Gastrocnemius medialis (tissue), 4 donors: Measurements from ENCODE around the gene PIAS4. TPM values are rescaled to one million over a fixed set of nuclear protein-coding genes. Genes with fewer than 3 reads are reported as not detected.

ENCODE experiments used
- ATAC-seq, 2 donors: fragments of 150-250 bp; one replicate each; pipeline ENCODE4 v1.9.1; 2016
- DNase-seq, 2 donors: peaks; one replicate each; pipeline ENCODE4 v3.0.0-alpha.2; 2019
- H3K27ac ChIP-seq, 4 donors: fragments of 200-600 bp; sonication (generic); 1 replicate in 1 of 4; 2 replicates in 3 of 4; pipeline ENCODE4 v1.5.1; 2016 to 2018; ENCODE audit warnings: mild to moderate bottlenecking in 2 of 4, moderate library complexity in 1 of 4
- H3K27me3 ChIP-seq, 3 donors: fragments of 200-600 bp; sonication (generic) in 2 of 3; 1 replicate in 1 of 3; 2 replicates in 2 of 3; pipeline versions ENCODE4 v1.5.1 to v1.6.0; 2016 to 2019; ENCODE audit warnings: mild to moderate bottlenecking in 1 of 3, moderate library complexity in 1 of 3
- H3K36me3 ChIP-seq, 2 donors: fragments of 200-600 bp; sonication (generic) in 1 of 2; one replicate each; pipeline ENCODE4 v1.5.1; 2017 to 2018
- H3K4me1 ChIP-seq, 2 donors: fragments of 200-600 bp; sonication (generic) in 1 of 2; one replicate each; pipeline ENCODE4 v1.5.1; 2016 to 2017; ENCODE audit warnings: mild to moderate bottlenecking in 2 of 2
- H3K4me3 ChIP-seq, 4 donors: fragments of 200-600 bp; sonication (generic) in 3 of 4; 1 replicate in 1 of 4; 2 replicates in 3 of 4; pipeline ENCODE4 v1.5.1; 2016 to 2019; ENCODE audit warnings: mild to moderate bottlenecking in 2 of 4
- H3K9me3 ChIP-seq, 3 donors: fragments of 200-600 bp; sonication (generic) in 2 of 3; 1 replicate in 1 of 3; 2 replicates in 2 of 3; pipeline ENCODE4 v1.5.1; 2016 to 2019
- POLR2A ChIP-seq, 2 donors: fragments of 450-650 bp; IDR thresholded peaks; one replicate each; pipeline ENCODE4 v1.6.1; 2017; ENCODE audit warnings: antibody characterized with exemption in 2 of 2, mild to moderate bottlenecking in 2 of 2, moderate library complexity in 2 of 2
- in situ Hi-C, 4 donors: fragments of 200-750 bp; cut with MboI; loops; one replicate each; pipeline versions ENCODE4 v1.15.0 to v1.8.0; 2017; ENCODE audit warnings: low sequenced_read_pairs in 4 of 4
- intact Hi-C: fragments of 100-400 bp; cut with DNase I; formaldehyde crosslinking; loops from one replicate; pipeline ENCODE4 v1.15.1; 2023; ENCODE audit warnings: low total_unique reads
- total RNA-seq, 4 donors: library from RNA; depleted of rRNA; stranded (reverse); fragments of >200 nt; gene quantifications; one replicate each; pipeline versions ENCODE4 v1.1.0 to v1.2.3, GENCODE V29; 2016
- TF ChIP-seq, protein P1 (sequence below), 5 experiments: fragments of 450-650 bp in 3 of 5; fragments of 200-600 bp in 2 of 5; sonication (generic) in 2 of 5; IDR thresholded peaks in 4 of 5; conservative IDR thresholded peaks in 1 of 5; 1 replicate in 4 of 5; 2 replicates in 1 of 5; pipeline ENCODE4 v1.5.1; 2016 to 2019; ENCODE audit warnings: antibody characterized with exemption in 5 of 5, mild to moderate bottlenecking in 3 of 5, moderate library complexity in 3 of 5

Gene PIAS4
- total RNA-seq, 4 donors from 2014 or later: 15.5 to 20.0 (median 17.5) TPM

DNA sequence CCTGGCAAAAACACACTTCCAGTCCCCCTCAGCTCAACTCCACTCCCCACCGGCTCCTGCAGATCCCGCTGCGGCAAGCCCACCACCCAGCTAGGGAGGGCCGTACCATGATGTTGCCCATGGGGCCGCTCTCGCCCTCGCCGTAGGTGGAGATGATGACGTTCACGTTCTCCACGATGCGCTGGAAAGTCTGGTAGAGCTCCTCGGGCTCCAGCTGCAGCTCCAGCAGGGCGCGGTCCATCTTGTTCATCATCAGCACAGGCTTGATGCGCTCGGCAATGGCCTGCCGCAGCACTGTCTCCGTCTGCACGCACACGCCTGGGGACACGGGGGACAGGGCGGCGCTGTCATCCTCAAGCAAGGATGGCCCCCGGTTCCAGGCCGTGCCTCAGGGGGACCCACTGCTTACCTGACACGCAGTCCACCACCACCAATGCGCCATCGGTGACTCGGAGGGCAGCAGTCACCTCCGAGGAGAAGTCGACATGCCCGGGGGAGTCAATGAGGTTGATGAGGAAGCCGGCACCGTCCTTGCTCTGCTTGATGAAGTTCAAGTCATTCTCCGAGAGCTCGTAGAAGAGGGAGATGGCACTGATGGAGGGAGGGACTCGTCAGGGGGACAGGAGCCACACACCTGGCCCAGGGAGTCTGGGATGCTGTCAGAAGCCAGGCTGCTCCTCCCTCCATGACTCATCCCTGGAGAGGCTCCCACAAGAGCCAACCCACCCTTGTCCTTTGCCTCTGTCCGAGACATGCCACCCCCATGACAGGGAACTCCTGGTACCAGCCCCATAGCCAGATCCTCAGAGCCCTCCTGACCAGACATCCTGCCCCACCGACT lies 24.6 kb upstream of the PIAS4 start:
- ATAC-seq (peak in 1 of 2 donors; percentile 42), DNase-seq (peak in 1 of 2 donors; percentile 84)
- in situ Hi-C loops: loop anchor here in 1 of 4 donors (10.0 kb wide), 1 partner anchor 82 kb away; the partner anchor contains the start of gene ZBTB7A
- Histone ChIP-seq H3K27me3 (no peaks in the 10 kb centered on the region), H3K27ac (peak overlapping the region; percentile 89 to 100 (median 92)), H3K4me3 (peak overlapping the region in 2 of 4 donors; percentile 79 to 80), H3K36me3 (peaks cover 0 to 64% of the 10 kb centered on the region in 2 donors), H3K9me3 (no peaks in the 10 kb centered on the region), H3K4me1 (peaks cover 39% of the 10 kb centered on the region in 2 donors)
- TF ChIP-seq, protein P1, sequence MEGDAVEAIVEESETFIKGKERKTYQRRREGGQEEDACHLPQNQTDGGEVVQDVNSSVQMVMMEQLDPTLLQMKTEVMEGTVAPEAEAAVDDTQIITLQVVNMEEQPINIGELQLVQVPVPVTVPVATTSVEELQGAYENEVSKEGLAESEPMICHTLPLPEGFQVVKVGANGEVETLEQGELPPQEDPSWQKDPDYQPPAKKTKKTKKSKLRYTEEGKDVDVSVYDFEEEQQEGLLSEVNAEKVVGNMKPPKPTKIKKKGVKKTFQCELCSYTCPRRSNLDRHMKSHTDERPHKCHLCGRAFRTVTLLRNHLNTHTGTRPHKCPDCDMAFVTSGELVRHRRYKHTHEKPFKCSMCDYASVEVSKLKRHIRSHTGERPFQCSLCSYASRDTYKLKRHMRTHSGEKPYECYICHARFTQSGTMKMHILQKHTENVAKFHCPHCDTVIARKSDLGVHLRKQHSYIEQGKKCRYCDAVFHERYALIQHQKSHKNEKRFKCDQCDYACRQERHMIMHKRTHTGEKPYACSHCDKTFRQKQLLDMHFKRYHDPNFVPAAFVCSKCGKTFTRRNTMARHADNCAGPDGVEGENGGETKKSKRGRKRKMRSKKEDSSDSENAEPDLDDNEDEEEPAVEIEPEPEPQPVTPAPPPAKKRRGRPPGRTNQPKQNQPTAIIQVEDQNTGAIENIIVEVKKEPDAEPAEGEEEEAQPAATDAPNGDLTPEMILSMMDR (IDR thresholded peaks at IDR 0.05 in 4 of 5, conservative IDR thresholded peaks at IDR 0.05 in 1 of 5): no peak
- TF ChIP-seq POLR2A (IDR thresholded peaks at IDR 0.05): peak in 1 of 2 donors; percentile 6
- intact Hi-C loops: loop anchor here (2.0 to 10.0 kb wide), 2 partner anchors 28 to 362 kb away; partner anchors contain the start of gene MPND

DNA sequence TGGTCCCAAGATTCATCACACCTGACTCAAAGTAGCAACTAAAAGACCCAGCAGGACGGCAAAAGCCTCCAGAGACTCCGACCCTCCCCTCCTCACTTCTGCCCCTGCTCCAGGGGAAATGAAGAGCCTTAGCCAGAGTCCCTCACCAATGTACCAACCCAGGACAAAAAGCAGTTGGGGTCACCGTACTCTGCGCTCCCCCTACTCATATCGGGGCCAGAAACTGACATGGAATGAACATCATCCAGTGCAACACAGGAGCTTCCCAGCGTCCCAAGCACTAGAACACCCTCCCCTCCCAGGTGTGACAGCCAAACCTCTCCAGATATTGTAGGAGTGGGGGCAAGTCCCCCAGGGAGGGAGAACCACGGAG lies 24.0 kb upstream of the PIAS4 start:
- DNase-seq: no peak
- H3K9me3 ChIP-seq: no peaks in the 10 kb centered on the region
- H3K27me3 ChIP-seq: no peaks in the 10 kb centered on the region
- H3K4me1 ChIP-seq: peaks cover 39 to 44% of the 10 kb centered on the region in 2 donors
- TF ChIP-seq, protein P1 (IDR thresholded peaks at IDR 0.05 in 4 of 5, conservative IDR thresholded peaks at IDR 0.05 in 1 of 5): no peak
- no peak for TF ChIP-seq POLR2A (IDR thresholded peaks at IDR 0.05)
- in situ Hi-C loops: loop anchor here in 1 of 4 donors (10.0 kb wide), 1 partner anchor 81 kb away; the partner anchor contains the start of gene ZBTB7A
- intact Hi-C loops: loop anchor here (2.0 to 10.0 kb wide), 2 partner anchors 29 to 361 kb away; partner anchors contain the start of gene MPND
- H3K4me3 ChIP-seq: peak overlapping the region; percentile 79 to 99 (median 80)
- H3K27ac ChIP-seq: peak overlapping the region; percentile 89 to 100 (median 92)
- peaks cover 0 to 58% of the 10 kb centered on the region in 2 donors for H3K36me3 ChIP-seq
- no peak for ATAC-seq

DNA sequence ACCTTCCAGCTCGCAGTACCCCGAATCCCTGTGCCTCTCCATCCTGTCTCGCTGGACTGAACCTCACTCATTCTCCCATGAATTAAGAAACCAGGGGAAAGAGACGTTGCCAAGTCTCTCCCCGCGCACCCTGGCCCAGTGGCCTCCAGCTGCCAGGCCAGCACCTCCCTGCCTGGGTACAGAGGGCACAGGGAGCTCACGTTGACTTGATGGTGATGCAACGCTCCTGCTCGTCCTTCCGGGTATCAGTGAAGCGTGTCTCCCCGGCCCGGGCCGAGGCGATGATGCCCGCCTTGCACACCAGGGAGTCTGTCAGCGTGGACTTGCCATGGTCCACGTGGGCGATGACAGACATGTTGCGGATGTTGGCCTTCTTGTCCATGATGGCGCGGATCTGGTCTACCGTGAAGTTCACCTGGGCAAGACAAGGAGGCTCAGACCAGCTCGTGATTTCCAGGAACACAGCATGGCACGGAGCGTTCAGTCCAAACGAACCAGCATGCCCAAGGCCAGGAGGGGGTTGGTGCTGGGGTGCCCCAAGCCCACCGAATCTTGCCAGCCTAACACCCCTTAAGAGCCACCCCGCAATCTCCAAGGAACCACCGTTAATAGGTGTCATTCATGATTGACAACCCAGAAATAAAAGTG lies 23.5 kb upstream of the PIAS4 start:
- DNase-seq (peak in 1 of 2 donors; percentile 79), ATAC-seq (peak; percentile 5 to 8)
- Histone ChIP-seq H3K4me3 (peak overlapping the region; percentile 79 to 99 (median 80)), H3K27ac (peak overlapping the region; percentile 89 to 100 (median 92)), H3K27me3 (no peaks in the 10 kb centered on the region), H3K36me3 (peaks cover 0 to 53% of the 10 kb centered on the region in 2 donors), H3K4me1 (peaks cover 39 to 44% of the 10 kb centered on the region in 2 donors), H3K9me3 (no peaks in the 10 kb centered on the region)
- intact Hi-C loops (loop anchor here (2.0 to 10.0 kb wide), 6 partner anchors 29 to 361 kb away; partner anchors contain the start of genes MAP2K2, MPND, MRPL54 and NMRK2), in situ Hi-C loops (loop anchor here in 1 of 4 donors (10.0 kb wide), 1 partner anchor 81 kb away; the partner anchor contains the start of gene ZBTB7A)
- TF ChIP-seq, protein P1 (IDR thresholded peaks at IDR 0.05 in 4 of 5, conservative IDR thresholded peaks at IDR 0.05 in 1 of 5): no peak
- no peak for TF ChIP-seq POLR2A (IDR thresholded peaks at IDR 0.05)

DNA sequence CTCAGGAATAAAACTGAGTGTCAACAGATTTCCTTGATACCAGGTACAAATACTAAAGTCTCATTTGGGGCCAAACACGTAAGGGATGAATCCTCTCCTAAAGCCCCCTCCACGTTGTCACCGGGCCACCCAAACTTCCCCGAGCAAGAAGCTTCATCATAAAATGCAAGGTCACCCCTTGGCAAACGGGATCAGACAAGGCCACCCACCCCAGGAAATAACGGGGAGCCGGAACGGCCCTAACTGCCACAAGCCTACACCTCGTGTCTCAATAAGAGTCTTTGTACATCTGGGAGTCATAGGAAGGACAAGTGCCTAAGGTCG lies 23.0 kb upstream of the PIAS4 start:
- TF ChIP-seq POLR2A (IDR thresholded peaks at IDR 0.05): no peak
- TF ChIP-seq, protein P1 (IDR thresholded peaks at IDR 0.05 in 4 of 5, conservative IDR thresholded peaks at IDR 0.05 in 1 of 5): no peak
- in situ Hi-C loops (loop anchor here in 1 of 4 donors (10.0 kb wide), 1 partner anchor 80 kb away; the partner anchor contains the start of gene ZBTB7A), intact Hi-C loops (loop anchor here (2.0 to 10.0 kb wide), 5 partner anchors 52 to 360 kb away; partner anchors contain the start of genes MAP2K2, MPND, MRPL54 and NMRK2)
- Histone ChIP-seq H3K9me3 (no peaks in the 10 kb centered on the region), H3K4me1 (peaks cover 39 to 44% of the 10 kb centered on the region in 2 donors), H3K36me3 (peaks cover 0 to 48% of the 10 kb centered on the region in 2 donors), H3K27me3 (no peaks in the 10 kb centered on the region), H3K27ac (peak overlapping the region; percentile 89 to 100 (median 92)), H3K4me3 (peak overlapping the region; percentile 79 to 99 (median 80))
- ATAC-seq (peak; percentile 13 to 16), DNase-seq (peak in 1 of 2 donors; percentile 39)
